Measurements from ENCODE around the gene GRIP2. TPM values are rescaled to one million over a fixed set of nuclear protein-coding genes. Genes with fewer than 3 reads are reported as not detected.

Gene GRIP2
- total RNA-seq, 1 experiment from 2014 or later: not detected

DNA sequence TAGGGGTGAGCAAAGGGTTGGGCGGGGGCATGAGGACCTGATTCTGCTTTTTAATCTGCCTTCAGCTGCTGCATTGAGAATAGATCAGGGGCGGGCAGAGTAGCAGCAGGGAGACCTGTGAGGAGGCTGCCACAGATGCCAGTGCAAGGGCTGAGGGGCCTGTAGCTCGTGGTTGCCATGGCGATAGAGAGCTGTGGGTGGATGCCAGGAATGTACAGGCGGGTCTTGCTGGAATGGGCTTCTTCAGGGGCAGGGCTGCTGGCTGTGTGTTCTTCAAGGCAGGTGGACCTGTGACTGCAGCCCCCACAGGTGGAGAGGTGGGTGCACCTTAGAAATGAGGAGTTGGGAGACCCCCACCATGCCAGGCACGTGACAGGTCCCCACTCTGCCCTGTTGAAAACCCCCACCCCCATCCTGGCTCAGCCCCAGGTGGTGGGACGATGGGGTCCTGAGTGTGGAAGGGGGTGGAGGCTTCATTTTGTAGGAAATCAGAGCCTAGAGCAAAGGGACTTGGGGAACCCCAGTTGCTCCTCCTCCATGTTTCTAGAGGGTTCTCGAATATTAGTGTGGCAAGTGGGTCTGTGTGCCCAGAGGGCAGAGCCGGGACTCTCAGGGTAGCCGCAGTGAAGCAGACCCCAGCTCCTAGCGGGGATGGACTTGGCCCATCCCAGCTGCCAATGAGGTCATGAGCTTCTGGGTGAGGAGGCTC is 99.5 kb downstream of the GRIP2 start:
- no peak overlapping the region for H3K27ac Mint-ChIP-seq (ENCODE audit: unreplicated experiment)
- BruUV-seq (replicated peaks): no TSS peak

DNA sequence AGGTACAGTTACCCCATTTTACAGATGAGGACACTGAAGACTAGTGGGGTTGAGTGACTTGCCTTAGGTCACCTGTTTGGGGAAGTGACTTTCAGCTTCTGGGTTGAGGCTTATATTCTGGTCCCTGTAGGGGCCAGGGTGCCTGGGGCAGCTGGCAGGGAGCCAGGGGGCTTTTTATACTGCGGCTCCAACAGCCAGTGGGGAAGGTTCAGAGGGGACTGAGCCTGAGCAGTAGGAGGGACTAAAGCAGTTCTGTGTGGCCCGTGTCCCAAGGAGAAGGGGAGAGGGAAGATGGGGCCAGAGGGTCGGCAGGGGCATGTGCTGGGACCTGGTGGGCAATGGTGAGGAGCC is 100.0 kb downstream of the GRIP2 start:
- Mint-ChIP-seq H3K9me3 (ENCODE audit: low read depth, unreplicated experiment) (no peaks in the 10 kb centered on the region), H3K27ac (ENCODE audit: unreplicated experiment) (no peak overlapping the region), H3K27me3 (ENCODE audit: unreplicated experiment) (no peaks in the 10 kb centered on the region), H3K4me3 (ENCODE audit: low read depth, unreplicated experiment) (peak overlapping the region; percentile 48), H3K4me1 (ENCODE audit: low read depth, unreplicated experiment) (peaks cover 54% of the 10 kb centered on the region), H3K36me3 (ENCODE audit: insufficient read depth, unreplicated experiment) (peaks cover 20% of the 10 kb centered on the region)
- CTCF ChIA-PET: interaction anchor here (1.6 kb wide), 1 partner anchor 18 kb away, joined by 6 read pairs; no protein-coding TSS in a partner anchor
- no peak for DNase-seq
- TF ChIP-seq, protein P1, sequence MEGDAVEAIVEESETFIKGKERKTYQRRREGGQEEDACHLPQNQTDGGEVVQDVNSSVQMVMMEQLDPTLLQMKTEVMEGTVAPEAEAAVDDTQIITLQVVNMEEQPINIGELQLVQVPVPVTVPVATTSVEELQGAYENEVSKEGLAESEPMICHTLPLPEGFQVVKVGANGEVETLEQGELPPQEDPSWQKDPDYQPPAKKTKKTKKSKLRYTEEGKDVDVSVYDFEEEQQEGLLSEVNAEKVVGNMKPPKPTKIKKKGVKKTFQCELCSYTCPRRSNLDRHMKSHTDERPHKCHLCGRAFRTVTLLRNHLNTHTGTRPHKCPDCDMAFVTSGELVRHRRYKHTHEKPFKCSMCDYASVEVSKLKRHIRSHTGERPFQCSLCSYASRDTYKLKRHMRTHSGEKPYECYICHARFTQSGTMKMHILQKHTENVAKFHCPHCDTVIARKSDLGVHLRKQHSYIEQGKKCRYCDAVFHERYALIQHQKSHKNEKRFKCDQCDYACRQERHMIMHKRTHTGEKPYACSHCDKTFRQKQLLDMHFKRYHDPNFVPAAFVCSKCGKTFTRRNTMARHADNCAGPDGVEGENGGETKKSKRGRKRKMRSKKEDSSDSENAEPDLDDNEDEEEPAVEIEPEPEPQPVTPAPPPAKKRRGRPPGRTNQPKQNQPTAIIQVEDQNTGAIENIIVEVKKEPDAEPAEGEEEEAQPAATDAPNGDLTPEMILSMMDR (IDR thresholded peaks at IDR 0.05; ENCODE audit: unreplicated experiment): no peak
- intact Hi-C loops (cut with micrococcal nuclease; ENCODE audit: unreplicated experiment): no loop called here
- no TSS peak for BruUV-seq (replicated peaks)

More for the DNA sequence above, 99.5 kb downstream of the GRIP2 start:
- peaks cover 49% of the 10 kb centered on the region for H3K4me1 Mint-ChIP-seq (ENCODE audit: low read depth, unreplicated experiment)
- H3K27me3 Mint-ChIP-seq (ENCODE audit: unreplicated experiment): no peaks in the 10 kb centered on the region
- H3K9me3 Mint-ChIP-seq (ENCODE audit: low read depth, unreplicated experiment): no peaks in the 10 kb centered on the region
- peaks cover 25% of the 10 kb centered on the region for H3K36me3 Mint-ChIP-seq (ENCODE audit: insufficient read depth, unreplicated experiment)
- intact Hi-C loops (cut with micrococcal nuclease; ENCODE audit: unreplicated experiment): no loop called here
- TF ChIP-seq, protein P1 (IDR thresholded peaks at IDR 0.05; ENCODE audit: unreplicated experiment): no peak
- CTCF ChIA-PET: no interaction called here
- DNase-seq: peak; percentile 52
- peak overlapping the region; percentile 48 for H3K4me3 Mint-ChIP-seq (ENCODE audit: low read depth, unreplicated experiment)

DNA sequence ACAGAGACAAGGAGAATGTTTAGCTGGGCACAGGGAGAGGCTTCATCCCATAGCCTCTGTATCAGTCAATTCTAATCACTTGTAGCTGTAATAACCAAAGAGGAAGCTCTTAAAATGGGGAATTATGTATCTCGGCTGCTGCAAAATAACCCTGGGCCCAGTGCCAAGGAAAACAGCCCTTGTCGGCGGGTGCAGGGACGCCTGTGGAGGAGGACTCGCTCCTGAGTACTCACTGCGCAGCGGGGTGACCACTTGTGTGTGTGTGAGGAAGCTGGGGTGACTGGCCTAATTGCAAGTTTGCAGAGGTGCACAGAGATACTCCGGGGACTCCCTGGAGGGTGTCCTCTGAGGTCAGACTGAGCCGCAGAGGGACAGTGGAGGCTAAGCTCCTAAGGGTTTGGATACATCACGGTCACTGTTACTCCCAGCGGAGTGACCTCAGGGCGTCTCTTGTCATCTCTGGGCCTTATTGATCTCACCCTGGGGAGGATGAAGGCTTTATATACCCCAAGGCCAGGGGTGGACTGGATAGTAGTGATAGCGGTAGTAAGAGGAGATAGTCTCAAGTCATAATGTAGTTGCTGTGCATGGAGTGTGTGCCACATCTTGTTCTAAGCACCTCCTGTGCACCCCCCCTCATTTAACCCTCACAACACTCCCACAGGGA is 100.5 kb downstream of the GRIP2 start:
- CTCF ChIA-PET: interaction anchor here (0.7 to 1.6 kb wide), 4 partner anchors 13 to 214 kb away, joined by 3 to 6 read pairs (median 4); no protein-coding TSS in a partner anchor
- H3K4me3 Mint-ChIP-seq (ENCODE audit: low read depth, unreplicated experiment): peak overlapping the region; percentile 48
- no TSS peak for BruUV-seq (replicated peaks)
- no peaks in the 10 kb centered on the region for H3K9me3 Mint-ChIP-seq (ENCODE audit: low read depth, unreplicated experiment)
- TF ChIP-seq, protein P1 (IDR thresholded peaks at IDR 0.05; ENCODE audit: unreplicated experiment): no peak
- H3K4me1 Mint-ChIP-seq (ENCODE audit: low read depth, unreplicated experiment): peaks cover 59% of the 10 kb centered on the region
- intact Hi-C loops (cut with micrococcal nuclease; ENCODE audit: unreplicated experiment): loop anchor here (2.0 kb wide), 1 partner anchor 13 kb away; no protein-coding TSS in a partner anchor
- H3K27me3 Mint-ChIP-seq (ENCODE audit: unreplicated experiment): no peaks in the 10 kb centered on the region
- H3K27ac Mint-ChIP-seq (ENCODE audit: unreplicated experiment): no peak overlapping the region
- DNase-seq: peak; percentile 75
- peaks cover 15% of the 10 kb centered on the region for H3K36me3 Mint-ChIP-seq (ENCODE audit: insufficient read depth, unreplicated experiment)

Other genes starting within 250 kb of the GRIP2 start
- 46.3 and 48.3 TPM in 2 replicates for gene SLC6A6, start 137.7 kb downstream of the GRIP2 start, total RNA-seq (2022)
- gene CCDC174, start 111.4 kb upstream of the GRIP2 start, total RNA-seq (2022): 17.9 and 21.1 TPM in 2 replicates
- gene C3orf20, start 134.8 kb upstream of the GRIP2 start, total RNA-seq (2022): 0.28 and 0.39 TPM in 2 replicates

Measured in Calu3 (cell line).